Spleen (tissue), 11 donors: ENCODE measurements around the gene MAP3K1. TPM values are rescaled to one million over a fixed set of nuclear protein-coding genes. Genes with fewer than 3 reads are reported as not detected.
A peak's percentile ranks its signal among the peaks of the same experiment; 100 is the strongest.

Source experiments
- DNase-seq: peaks from one replicate; pipeline ENCODE4 v3.0.0-alpha.2; 2020
- H3K27ac ChIP-seq, 8 donors: fragments of 200-600 bp; sonication (generic) in 7 of 8; 1 replicate in 4 of 8; 2 replicates in 4 of 8; pipeline versions ENCODE4 v1.5.0 to v1.8.0; 2016 to 2021; ENCODE audit warnings: inconsistent platforms in 4 of 8, mild to moderate bottlenecking in 4 of 8, moderate library complexity in 1 of 8
- H3K27me3 ChIP-seq, 7 donors: fragments of 200-600 bp; sonication (generic) in 6 of 7; replicated peaks in 1 of 7; 1 replicate in 4 of 7; 2 replicates in 3 of 7; pipeline versions ENCODE4 v1.5.0 to v1.8.0; 2016 to 2021; ENCODE audit warnings: inconsistent platforms in 3 of 7, mild to moderate bottlenecking in 1 of 7
- H3K36me3 ChIP-seq, 6 donors: fragments of 200-600 bp; sonication (generic) in 5 of 6; 1 replicate in 4 of 6; 2 replicates in 2 of 6; pipeline versions ENCODE4 v1.5.0 to v1.8.0; 2016 to 2021; ENCODE audit warnings: inconsistent platforms in 2 of 6
- H3K4me1 ChIP-seq, 6 donors: fragments of 200-600 bp; sonication (generic) in 5 of 6; 1 replicate in 3 of 6; 2 replicates in 3 of 6; pipeline versions ENCODE4 v1.5.0 to v1.8.0; 2016 to 2021; ENCODE audit warnings: inconsistent platforms in 3 of 6
- H3K4me3 ChIP-seq, 8 donors: fragments of 200-600 bp; sonication (generic) in 7 of 8; 1 replicate in 4 of 8; 2 replicates in 4 of 8; pipeline versions ENCODE4 v1.5.0 to v1.8.0; 2016 to 2021; ENCODE audit warnings: inconsistent platforms in 4 of 8, mild to moderate bottlenecking in 4 of 8, moderate library complexity in 2 of 8
- H3K9me3 ChIP-seq, 8 donors: fragments of 200-600 bp; sonication (generic) in 7 of 8; 1 replicate in 4 of 8; 2 replicates in 4 of 8; pipeline versions ENCODE4 v1.5.0 to v1.8.0; 2016 to 2021; ENCODE audit warnings: inconsistent platforms in 4 of 8
- CTCF ChIP-seq, 11 experiments: fragments of 200-600 bp in 7 of 11; fragments of 450-650 bp in 4 of 11; sonication (generic) in 4 of 11; IDR thresholded peaks in 8 of 11; conservative IDR thresholded peaks in 3 of 11; 1 replicate in 7 of 11; 2 replicates in 4 of 11; pipeline versions ENCODE4 v1.4.0 to v1.8.0; 2016 to 2021; ENCODE audit warnings: antibody characterized with exemption in 11 of 11, inconsistent platforms in 4 of 11, mild to moderate bottlenecking in 1 of 11
- POLR2A ChIP-seq, 3 donors: fragments of 450-650 bp; IDR thresholded peaks; one replicate each; pipeline ENCODE4 v1.5.1; 2017; ENCODE audit warnings: antibody characterized with exemption in 3 of 3, mild to moderate bottlenecking in 1 of 3
- POLR2AphosphoS5 ChIP-seq, 3 donors: sonication (generic); formaldehyde crosslinking; IDR thresholded peaks; one replicate each; pipeline ENCODE4 v1.5.1; 2017; ENCODE audit warnings: antibody characterized with exemption in 3 of 3
- WGBS, 5 donors: extraction: QIAGEN DNeasy Blood & Tissue Kit in 3 of 5; methylation state at CpG; one replicate each; pipeline versions ENCODE4 v1.1.5 to v1.1.7; 2013 to 2018; 5-methylcytosine and 5-hydroxymethylcytosine counted together
- intact Hi-C: fragments of 100-400 bp; cut with DNase I; formaldehyde crosslinking; loops from one replicate; pipeline ENCODE4 v1.15.0; 2023; ENCODE audit warnings: low total_unique reads
- polyA plus RNA-seq, 3 donors: library from polyadenylated mRNA; stranded (reverse); fragments of 200-250 nt; gene quantifications; one replicate each; pipeline ENCODE4 v1.2.1, GENCODE V29; 2013
- total RNA-seq, 7 donors: library from RNA; depleted of rRNA in 3 of 7; stranded (reverse); fragments of >200 nt in 3 of 7; fragmentation: NEBNext Ultra II Directional in 4 of 7; extraction: Animal tissue kit (Norgen Biotek cat#: 25700) in 4 of 7; gene quantifications; one replicate each; pipeline versions ENCODE4 v1.1.0 to v1.2.1, GENCODE V29; 2016 to 2021
- donor health status: healthy with polysubstance abuse.
- donor health status: DM: no; HTN: no; CAD: no; lungs with moderate emphysema.
- donor health status: DM: no; HTN: no; CAD: no.
- donor health status: Bipolar disorder and iron deficiency.
- donor health status: healthy.
- donor health status: DM: no; HTN: no; CAD: no.
- donor health status: DM: yes; HTN: yes; CAD: no.

The MAP3K1 gene
- total and polyA plus RNA-seq, 10 donors, result 24.7 to 85.4 (median 67.2) TPM

DNA sequence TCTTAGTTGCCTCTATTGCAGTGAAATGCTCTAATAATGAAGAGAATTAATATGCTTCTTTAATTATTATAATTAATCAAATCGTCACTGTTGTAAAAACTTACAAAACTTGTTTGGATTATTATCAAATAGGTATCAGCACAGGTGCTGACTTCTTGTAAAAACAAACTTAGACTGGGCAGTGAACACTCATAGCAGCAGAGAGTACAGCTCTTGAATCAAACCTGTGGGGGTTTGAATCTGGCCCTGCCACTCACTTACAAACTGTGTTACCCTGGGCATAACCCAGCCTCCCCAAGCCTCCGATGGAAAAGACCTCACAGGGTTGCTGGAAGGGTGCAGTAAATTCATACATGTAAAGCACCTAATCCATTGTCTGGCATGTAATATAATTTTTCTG lies 35.1 kb downstream of the MAP3K1 start:
- WGBS, 5 donors, result 76 to 90% (median 90%) methylated on average over 2 of the region's 2 CpGs
- Histone ChIP-seq H3K9me3 (no peaks in the 10 kb centered on the region), H3K36me3 (no peaks in the 10 kb centered on the region), H3K4me3 (no peak overlapping the region), H3K27me3 (no peaks in the 10 kb centered on the region), H3K4me1 (peaks cover 73 to 100% (median 100%) of the 10 kb centered on the region in 6 donors), H3K27ac (peak overlapping the region in 3 of 8 donors; percentile 60 to 67 (median 63))
- TF ChIP-seq POLR2AphosphoS5 (IDR thresholded peaks at IDR 0.05), result no peak
- TF ChIP-seq POLR2A (IDR thresholded peaks at IDR 0.05), result no peak
- no peak for TF ChIP-seq CTCF (IDR thresholded peaks at IDR 0.05 in 8 of 11, conservative IDR thresholded peaks at IDR 0.05 in 3 of 11)
- intact Hi-C loops, result no loop called here
- DNase-seq, result no peak

DNA sequence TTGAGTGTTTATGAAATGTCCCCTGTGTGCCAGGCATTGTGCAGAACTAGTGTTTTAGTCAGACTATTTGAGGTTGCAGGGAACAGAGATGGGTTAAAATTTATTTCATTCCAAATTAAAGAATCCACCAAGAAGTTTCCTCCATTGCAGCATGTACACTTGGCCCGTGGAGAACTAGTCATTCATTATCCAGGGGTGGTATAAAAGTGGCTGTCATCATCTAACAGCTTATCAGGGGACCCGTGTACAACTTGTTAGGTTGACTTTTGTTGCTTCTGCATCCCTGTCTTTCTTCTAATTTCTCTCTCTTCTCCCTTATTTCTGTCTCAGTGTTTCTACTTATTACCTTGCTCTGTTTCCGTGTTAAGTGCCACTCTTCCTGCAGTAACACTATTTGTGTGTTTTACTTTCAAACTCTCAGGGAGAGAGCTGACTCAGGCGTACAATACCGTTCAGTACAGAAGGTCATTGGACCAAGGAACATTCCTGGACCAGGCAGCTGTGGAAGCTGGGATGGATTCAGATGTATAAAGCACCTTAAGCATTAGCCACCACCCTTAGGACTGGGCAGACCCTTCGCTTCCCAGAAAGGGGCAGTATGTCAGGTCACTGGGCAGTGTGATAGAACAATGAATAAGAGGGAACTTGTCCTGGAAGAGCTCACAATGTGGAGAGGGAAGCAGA lies 36.1 kb downstream of the MAP3K1 start:
- intact Hi-C loops, result no loop called here
- peak in 1 of 3 donors; percentile 29 for TF ChIP-seq POLR2AphosphoS5 (IDR thresholded peaks at IDR 0.05)
- TF ChIP-seq CTCF (IDR thresholded peaks at IDR 0.05 in 8 of 11, conservative IDR thresholded peaks at IDR 0.05 in 3 of 11), result no peak
- WGBS, 5 donors, result 48 to 73% (median 62%) methylated on average over 6 of the region's 6 CpGs
- Histone ChIP-seq H3K9me3 (no peaks in the 10 kb centered on the region), H3K27ac (peak overlapping the region in 6 of 8 donors; percentile 16 to 67 (median 54)), H3K27me3 (no peaks in the 10 kb centered on the region), H3K36me3 (no peaks in the 10 kb centered on the region), H3K4me1 (peaks cover 71 to 100% (median 100%) of the 10 kb centered on the region in 6 donors), H3K4me3 (no peak overlapping the region)
- DNase-seq, result no peak

GRCh38 chr5:56852228-56853000 lies 37.1 kb downstream of the MAP3K1 start:
- Histone ChIP-seq H3K27me3 (no peaks in the 10 kb centered on the region), H3K4me3 (no peak overlapping the region), H3K36me3 (peaks cover 0 to 10% (median 3%) of the 10 kb centered on the region in 6 donors), H3K9me3 (no peaks in the 10 kb centered on the region), H3K4me1 (peaks cover 69 to 100% (median 99%) of the 10 kb centered on the region in 6 donors), H3K27ac (peak overlapping the region in 5 of 8 donors; percentile 16 to 67 (median 60))
- DNase-seq, result no peak
- WGBS, 5 donors, result 36 to 47% (median 46%) methylated on average over 3 of the region's 3 CpGs
- TF ChIP-seq CTCF (IDR thresholded peaks at IDR 0.05 in 8 of 11, conservative IDR thresholded peaks at IDR 0.05 in 3 of 11) (no peak), POLR2A (IDR thresholded peaks at IDR 0.05) (no peak), POLR2AphosphoS5 (IDR thresholded peaks at IDR 0.05) (no peak)
- intact Hi-C loops, result no loop called here

DNA sequence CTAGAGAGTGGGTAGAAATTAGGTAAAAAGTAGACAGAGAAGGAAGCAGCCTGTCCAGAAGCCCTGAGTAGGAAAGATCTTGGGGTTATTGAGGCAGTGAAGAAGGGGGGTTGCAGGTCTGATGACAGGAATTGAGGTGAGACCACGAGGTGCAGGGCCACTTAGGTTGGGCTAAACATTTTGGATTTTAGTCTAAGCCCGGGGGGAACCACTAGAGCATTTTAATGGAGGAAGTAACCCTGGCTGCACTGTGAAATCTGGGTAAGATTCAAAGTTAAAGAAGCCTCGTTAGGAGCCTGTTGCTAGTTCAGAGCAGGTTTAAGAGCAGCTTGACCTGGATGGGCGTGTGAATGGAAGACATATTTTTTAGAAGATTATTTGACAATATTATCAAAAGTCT lies 38.3 kb downstream of the MAP3K1 start:
- TF ChIP-seq POLR2AphosphoS5 (IDR thresholded peaks at IDR 0.05) (peak in 1 of 3 donors; percentile 9), POLR2A (IDR thresholded peaks at IDR 0.05) (no peak)
- H3K27me3 ChIP-seq, result no peaks in the 10 kb centered on the region
- 42 to 51% (median 43%) methylated on average over 4 of the region's 4 CpGs for WGBS, 5 donors
- intact Hi-C loops, result no loop called here
- peaks cover 0 to 23% (median 8%) of the 10 kb centered on the region in 6 donors for H3K36me3 ChIP-seq
- H3K4me1 ChIP-seq, result peaks cover 63 to 99% (median 88%) of the 10 kb centered on the region in 6 donors
- H3K4me3 ChIP-seq, result no peak overlapping the region
- no peaks in the 10 kb centered on the region for H3K9me3 ChIP-seq
- no peak for DNase-seq
- peak overlapping the region in 5 of 8 donors; percentile 16 to 67 (median 41) for H3K27ac ChIP-seq
